K562 (cell line): ENCODE results near the gene FAM83G. TPM values are rescaled to one million over a fixed set of nuclear protein-coding genes. Genes with fewer than 3 reads are reported as not detected.

Experiments
- FOS ChIP-seq: IDR thresholded peaks from 3 replicates; pipeline ENCODE4 v1.6.1; 2011; ENCODE audit not compliant: insufficient read length; ENCODE audit errors: extremely low read depth
- KAT2B ChIP-seq: IDR thresholded peaks from one replicate; pipeline ENCODE4 v1.6.1; 2012; ENCODE audit warnings: low read depth, mild to moderate bottlenecking, control low read depth, inconsistent platforms, low read length, moderate library complexity
- TAF15 ChIP-seq: fragments of 200-400 bp; formaldehyde crosslinking; IDR thresholded peaks from 2 replicates; pipeline ENCODE4 v1.6.1; 2017; ENCODE audit warnings: mild to moderate bottlenecking, low read depth, low read length, moderate library complexity
- ZNF133 ChIP-seq: fragments of 250-450 bp; sonication (Bioruptor Pico); IDR thresholded peaks from 2 replicates; pipeline ENCODE4 v1.4.0; 2020; ENCODE audit warnings: mild to moderate bottlenecking
- ZNF253 ChIP-seq: fragments of 250-450 bp; sonication (Bioruptor Pico); conservative IDR thresholded peaks from 2 replicates; pipeline ENCODE4 v1.6.1; 2021; ENCODE audit warnings: mild to moderate bottlenecking
- polyA plus RNA-seq, 8 experiments: library from polyadenylated mRNA; depleted of rRNA in 4 of 8; stranded (reverse) in 5 of 8; unstranded in 3 of 8; fragments of >200 nt; fragmentation: Nextera tagmentation in 2 of 8; fragmentation: Illumina TruSeq in 1 of 8; extraction: Ambion mirVana in 2 of 8; extraction: Trizol in 1 of 8; gene quantifications; 2 replicates each; pipeline versions ENCODE4 v1.2.1 to v1.2.3, GENCODE V29; 2011 to 2014; ENCODE audit warnings: inconsistent platforms in 1 of 8, missing spikeins in 1 of 8
- total RNA-seq, 7 experiments: library from RNA; depleted of rRNA in 6 of 7; stranded (reverse); fragments of >200 nt in 6 of 7; fragmentation: Illumina TruSeq in 2 of 7; extraction: Trizol in 2 of 7; gene quantifications; 2 replicates each; pipeline versions ENCODE4 v1.2.1 to v1.2.3, GENCODE V29; 2011 to 2021; ENCODE audit warnings: low replicate concordance in 1 of 7
- TF ChIP-seq, protein P1 (sequence below): fragments of 250-450 bp; sonication (Bioruptor Pico); IDR thresholded peaks from 2 replicates; pipeline ENCODE4 v1.4.0; 2020; ENCODE audit warnings: mild to moderate bottlenecking
- TF ChIP-seq, protein P2 (sequence below): sonication (generic); formaldehyde crosslinking; IDR thresholded peaks from 2 replicates; pipeline ENCODE4 v1.8.0; 2022; ENCODE audit warnings: missing genetic modification reagents, mild to moderate bottlenecking, borderline replicate concordance

The FAM83G gene
- total and polyA plus RNA-seq, 9 of the 15 experiments (the other 6 are each of a cell fraction or from before 2014, with no cell fraction given) = 0.04 to 10.3 (median 4.5) TPM; not detected in 1

DNA sequence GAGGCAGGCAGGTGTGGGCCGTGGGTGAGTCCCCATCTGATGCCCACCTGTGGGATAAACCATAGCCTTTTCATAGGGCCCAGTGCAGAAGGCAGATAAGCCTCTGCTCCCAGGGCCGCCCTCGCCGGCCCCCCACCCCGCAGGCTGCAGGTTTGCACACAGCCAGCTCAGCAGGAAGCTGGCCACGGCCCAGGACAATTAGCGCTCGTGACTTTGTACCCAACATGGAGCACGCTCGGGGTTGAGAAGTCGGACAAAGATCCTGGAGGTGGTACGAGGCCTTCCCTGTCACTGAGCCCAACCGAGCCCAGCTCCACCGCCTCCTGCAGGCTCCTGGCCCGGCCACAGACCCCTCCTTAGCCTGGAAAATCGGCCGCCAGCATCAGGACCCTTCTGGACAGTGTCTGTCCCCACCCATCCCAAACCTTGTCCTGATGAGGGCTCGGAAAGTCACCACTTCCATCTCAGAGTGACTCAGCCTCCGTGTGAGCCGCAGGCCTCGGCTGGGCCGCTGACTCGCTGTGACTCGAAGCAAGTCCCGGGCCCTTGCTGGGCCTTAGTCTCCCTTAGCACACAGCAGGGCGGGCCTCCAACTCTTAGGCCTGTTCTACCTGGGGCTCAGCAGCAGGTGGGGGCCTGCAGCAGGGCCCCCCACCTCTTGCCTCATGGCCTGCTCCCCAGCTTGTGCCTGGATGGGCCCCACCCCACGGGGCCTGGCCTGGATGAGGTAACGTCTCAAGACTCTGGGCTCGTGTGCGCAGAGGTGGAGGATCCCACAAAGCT, 22.7 kb downstream of the FAM83G start (continued):
- TF ChIP-seq FOS = no peak
- TF ChIP-seq TAF15 = no peak
- TF ChIP-seq, protein P1, sequence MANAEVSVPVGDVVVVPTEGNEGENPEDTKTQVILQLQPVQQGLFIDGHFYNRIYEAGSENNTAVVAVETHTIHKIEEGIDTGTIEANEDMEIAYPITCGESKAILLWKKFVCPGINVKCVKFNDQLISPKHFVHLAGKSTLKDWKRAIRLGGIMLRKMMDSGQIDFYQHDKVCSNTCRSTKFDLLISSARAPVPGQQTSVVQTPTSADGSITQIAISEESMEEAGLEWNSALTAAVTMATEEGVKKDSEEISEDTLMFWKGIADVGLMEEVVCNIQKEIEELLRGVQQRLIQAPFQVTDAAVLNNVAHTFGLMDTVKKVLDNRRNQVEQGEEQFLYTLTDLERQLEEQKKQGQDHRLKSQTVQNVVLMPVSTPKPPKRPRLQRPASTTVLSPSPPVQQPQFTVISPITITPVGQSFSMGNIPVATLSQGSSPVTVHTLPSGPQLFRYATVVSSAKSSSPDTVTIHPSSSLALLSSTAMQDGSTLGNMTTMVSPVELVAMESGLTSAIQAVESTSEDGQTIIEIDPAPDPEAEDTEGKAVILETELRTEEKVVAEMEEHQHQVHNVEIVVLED (CRISPR knock-in tag) = no peak
- no peak for TF ChIP-seq ZNF133
- TF ChIP-seq, protein P2, sequence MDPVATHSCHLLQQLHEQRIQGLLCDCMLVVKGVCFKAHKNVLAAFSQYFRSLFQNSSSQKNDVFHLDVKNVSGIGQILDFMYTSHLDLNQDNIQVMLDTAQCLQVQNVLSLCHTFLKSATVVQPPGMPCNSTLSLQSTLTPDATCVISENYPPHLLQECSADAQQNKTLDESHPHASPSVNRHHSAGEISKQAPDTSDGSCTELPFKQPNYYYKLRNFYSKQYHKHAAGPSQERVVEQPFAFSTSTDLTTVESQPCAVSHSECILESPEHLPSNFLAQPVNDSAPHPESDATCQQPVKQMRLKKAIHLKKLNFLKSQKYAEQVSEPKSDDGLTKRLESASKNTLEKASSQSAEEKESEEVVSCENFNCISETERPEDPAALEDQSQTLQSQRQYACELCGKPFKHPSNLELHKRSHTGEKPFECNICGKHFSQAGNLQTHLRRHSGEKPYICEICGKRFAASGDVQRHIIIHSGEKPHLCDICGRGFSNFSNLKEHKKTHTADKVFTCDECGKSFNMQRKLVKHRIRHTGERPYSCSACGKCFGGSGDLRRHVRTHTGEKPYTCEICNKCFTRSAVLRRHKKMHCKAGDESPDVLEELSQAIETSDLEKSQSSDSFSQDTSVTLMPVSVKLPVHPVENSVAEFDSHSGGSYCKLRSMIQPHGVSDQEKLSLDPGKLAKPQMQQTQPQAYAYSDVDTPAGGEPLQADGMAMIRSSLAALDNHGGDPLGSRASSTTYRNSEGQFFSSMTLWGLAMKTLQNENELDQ (CRISPR knock-in tag) = no peak
- no peak for TF ChIP-seq ZNF253 (CRISPR knock-in tag)
- no peak for TF ChIP-seq KAT2B
